PFSK-1 (cell line): ENCODE results near the gene MTHFSD.

ENCODE experiments used
- FOXP2 ChIP-seq: optimal IDR thresholded peaks from 2 replicates; pipeline ENCODE3; 2011; ENCODE audit warnings: borderline replicate concordance, control low read depth, inconsistent platforms; ENCODE audit not compliant: insufficient read depth; ENCODE audit errors: extremely low read length, extremely low read depth
- REST ChIP-seq, 2 experiments: IDR thresholded peaks; 2 replicates each; pipeline versions ENCODE4 v1.6.1 to v1.8.0; 2011 to 2012; ENCODE audit warnings: low read depth in 2 of 2, low read length in 2 of 2, control low read depth in 1 of 2, inconsistent platforms in 1 of 2, mild to moderate bottlenecking in 1 of 2, moderate library complexity in 1 of 2; ENCODE audit not compliant: insufficient read depth in 1 of 2
- SIN3A ChIP-seq: IDR thresholded peaks from 2 replicates; pipeline ENCODE4 v1.6.1; 2012; ENCODE audit warnings: mild to moderate bottlenecking, low read length, moderate library complexity, borderline replicate concordance; ENCODE audit not compliant: insufficient read depth

GRCh38 chr16:86495357-86495701 lies 59.7 kb downstream of the MTHFSD start:
- TF ChIP-seq REST (IDR thresholded peaks at IDR 0.05; ENCODE audit: insufficient read depth in 1 of 2, low read depth in 2 of 2, low read length in 2 of 2) (no peak), FOXP2 (no peak), SIN3A (no peak)
